NCI-H524 treated with DMSO at 0.1 percent for 48 hours (cell line): ENCODE data around the gene CELF6.

Experiments
- DNase-seq: peaks from one replicate; lab custom pipeline; 2025; lab: John Stamatoyannopoulos, UW

CELF6 gene

DNA sequence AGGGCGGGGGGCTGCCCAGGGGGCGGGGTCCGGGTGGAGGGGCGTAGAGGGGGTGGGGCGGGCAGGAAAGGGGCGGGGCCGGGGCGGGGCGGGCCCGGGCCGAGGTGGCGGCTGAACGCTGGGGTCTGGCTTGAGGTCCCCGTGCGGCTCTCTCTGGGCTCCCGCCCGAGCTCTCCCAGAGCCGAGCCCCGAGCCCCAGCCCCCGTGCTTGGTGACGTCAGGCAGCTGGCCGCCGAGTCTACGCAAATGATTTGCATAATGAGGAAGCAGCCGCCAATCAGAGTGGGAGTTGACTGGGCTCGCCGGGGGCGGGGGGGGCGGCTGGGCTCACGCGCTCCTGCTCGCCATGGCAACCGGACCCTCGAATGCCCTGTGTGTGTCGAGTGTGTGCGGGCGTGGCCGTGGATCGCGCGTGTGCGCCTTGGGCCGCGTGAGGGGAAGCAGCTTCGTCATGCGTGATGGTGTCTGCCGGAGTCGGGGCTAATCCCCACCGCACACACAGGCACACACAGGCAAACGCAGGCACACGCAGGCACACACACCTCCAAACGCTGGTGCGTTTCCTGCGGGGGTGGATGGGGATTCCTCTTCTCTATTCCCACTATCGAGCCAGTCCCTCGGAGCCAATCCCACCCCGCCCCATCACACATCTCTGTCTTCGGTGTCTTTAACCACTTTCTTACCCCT lies at the start of gene CELF6:
CELF6 (minus strand) TSS at position 173 of the 687 bp plus-strand sequence. CDS start 283 bp downstream, outside the sequence.
- DNase-seq = peak; percentile 87

DNA sequence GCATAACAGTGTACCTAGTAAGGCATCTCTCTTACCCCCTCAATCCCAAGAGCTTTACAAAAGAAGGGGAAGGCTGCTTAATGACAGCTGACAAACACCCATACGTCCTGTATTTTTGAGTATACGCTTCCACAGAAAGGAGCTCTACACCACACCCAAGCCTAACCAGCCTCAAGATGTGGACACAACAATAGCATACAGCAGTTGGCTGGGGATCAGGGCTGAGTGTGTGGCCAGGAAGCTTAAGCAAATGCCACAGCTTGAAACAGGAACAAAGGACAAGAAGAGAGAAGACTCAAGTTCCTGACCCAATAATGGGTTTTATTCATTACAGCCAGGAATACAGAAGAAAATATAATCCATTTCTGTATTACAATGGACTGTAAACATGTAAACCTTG lies 48.9 kb upstream of the CELF6 start:
- DNase-seq = no peak

DNA sequence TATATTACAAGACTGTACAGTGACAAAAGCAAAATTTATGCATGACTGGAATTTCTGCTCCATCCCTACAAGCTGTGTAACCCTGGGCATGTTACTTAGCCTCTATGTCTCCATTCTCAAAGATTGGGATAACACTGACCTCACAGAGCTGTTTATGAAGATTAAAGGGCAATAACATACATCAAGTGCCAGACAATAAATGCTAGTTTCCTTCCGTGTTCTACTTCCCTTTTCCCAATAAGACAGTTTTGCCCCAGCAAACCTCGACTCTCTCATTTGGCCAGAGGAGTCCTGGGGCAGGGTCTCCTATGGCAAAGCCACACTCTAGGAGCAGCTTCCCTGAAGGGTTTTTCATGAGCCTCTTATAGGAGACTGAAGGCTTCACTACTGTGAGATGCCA lies 48.4 kb upstream of the CELF6 start:
- no peak for DNase-seq

- DNase-seq = no peak
Measured at GRCh38 chr15:72365844-72366243, 45.9 kb upstream of the CELF6 start.

DNA sequence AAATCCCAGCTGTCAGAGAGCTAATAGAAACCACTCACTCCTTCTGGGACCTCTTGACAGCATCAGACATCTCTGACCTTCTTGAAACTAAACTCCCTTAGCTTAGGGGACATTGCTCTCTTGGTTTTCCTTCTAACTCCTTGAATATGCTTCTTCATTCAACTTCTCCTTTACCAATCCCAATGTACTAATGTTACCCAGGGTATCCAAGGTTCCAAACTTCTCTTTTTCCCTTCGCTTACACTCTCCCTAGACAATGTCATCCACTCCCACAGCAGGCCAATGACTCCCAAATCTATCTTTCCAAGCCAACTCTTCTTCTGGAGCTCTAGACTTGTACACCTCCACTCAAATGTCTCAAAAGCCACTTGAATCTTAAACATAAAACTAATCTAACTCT lies 41.2 kb upstream of the CELF6 start:
- no peak for DNase-seq

DNA sequence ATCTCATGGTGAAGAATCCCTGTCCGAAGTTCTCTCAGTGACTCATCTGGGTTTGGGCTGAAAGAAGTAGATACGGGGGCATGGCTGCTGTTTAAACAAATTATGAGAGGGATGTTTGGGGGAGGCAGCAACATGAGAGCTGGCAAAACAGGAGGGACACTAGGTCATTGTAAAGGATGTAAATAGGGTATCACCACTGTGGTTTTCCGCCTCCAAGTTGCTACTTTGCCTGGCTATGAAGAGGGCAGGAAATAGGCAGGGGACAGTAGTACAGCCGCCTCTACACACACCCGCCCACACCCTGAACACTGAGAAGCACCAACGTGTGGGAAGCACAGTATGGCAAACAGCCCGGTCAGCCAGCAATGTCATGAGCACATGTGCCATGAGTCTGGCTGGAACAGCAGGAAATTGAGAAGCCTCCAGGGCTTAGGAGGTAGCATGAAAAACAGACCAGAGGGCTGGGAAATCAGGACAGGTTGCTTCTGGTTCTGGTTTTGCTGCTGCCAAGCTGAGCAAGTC lies 38.8 kb upstream of the CELF6 start:
- no peak for DNase-seq

DNA sequence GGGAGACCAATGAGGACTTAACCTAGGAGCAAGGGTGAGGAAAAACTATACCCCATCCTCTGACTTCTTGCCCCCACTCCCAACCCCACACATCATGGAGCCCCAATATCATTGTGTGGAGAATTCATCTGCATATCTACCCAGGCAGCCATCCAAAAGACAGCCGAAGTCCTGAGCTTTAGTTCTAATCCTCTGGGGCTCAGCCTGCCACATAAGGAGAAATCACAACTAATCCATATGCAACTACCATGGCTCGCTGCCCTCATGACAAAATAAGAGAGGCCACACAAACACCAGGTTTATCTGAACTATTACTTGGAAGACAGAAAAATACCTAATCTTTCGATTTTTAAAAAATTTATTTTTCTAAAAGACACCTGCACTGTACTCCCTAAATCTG lies 38.2 kb upstream of the CELF6 start:
- DNase-seq = no peak

GRCh38 chr15:72354496-72354895 lies 34.5 kb upstream of the CELF6 start:
- DNase-seq = no peak

DNA sequence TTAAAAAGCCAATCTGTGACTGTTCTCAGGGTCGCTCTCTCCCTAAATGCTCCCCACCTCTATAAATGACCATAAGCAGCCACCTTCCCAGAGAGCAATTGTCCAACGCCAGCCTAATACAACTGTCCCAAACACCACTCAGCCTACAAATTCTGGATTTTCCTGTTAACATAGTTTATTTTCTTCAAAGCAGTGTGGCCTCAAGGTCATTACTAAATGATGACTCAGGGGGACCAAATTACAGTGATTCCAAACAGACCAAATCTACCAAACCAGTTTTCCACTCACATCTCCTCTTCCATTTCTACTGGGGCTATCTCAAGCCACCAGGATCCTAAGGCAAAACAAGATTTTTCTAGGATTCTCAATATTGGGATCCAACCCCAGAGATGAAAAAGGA lies 33.3 kb upstream of the CELF6 start:
- no peak for DNase-seq

GRCh38 chr15:72345806-72346205 lies 25.8 kb upstream of the CELF6 start:
- no peak for DNase-seq

DNA sequence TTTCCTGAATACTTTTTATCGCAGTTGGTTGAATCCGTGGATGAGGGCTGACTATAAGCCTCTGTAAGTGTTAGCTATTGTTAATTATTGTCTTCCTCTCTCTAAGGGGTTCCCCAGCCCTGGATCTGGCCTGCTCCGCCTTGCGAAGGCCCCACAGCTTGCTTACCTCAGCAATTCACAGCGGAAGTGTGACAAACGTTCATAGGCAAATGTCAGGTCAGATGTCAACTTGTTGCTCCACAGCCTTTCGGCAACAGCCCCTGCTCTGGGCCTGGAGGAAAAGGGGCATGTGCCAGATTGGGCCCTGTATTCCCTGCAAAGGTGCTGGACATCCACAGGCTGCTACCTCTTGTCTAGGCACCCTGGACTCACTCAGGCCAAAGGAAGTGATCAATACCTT lies 25.3 kb upstream of the CELF6 start:
- DNase-seq = no peak

DNA sequence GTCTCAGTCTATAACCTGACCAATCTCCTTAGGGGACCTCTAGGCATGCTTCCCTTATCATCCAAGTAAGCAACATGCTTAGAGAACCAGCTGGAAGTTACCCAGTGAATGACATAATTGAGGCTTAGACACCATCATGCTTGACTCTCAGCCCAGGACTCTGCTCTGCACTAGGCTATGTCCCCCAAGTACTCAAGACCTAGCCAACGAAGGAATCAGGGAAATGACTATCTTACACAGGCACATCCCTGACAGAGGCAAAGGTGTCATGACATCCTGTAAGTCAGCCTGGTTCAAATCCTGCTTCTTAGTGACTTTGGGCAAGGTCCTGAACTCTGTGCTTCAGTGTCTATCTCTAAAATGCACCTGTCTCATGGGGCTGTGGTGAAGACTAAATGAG lies 24.6 kb upstream of the CELF6 start:
- DNase-seq = no peak

DNA sequence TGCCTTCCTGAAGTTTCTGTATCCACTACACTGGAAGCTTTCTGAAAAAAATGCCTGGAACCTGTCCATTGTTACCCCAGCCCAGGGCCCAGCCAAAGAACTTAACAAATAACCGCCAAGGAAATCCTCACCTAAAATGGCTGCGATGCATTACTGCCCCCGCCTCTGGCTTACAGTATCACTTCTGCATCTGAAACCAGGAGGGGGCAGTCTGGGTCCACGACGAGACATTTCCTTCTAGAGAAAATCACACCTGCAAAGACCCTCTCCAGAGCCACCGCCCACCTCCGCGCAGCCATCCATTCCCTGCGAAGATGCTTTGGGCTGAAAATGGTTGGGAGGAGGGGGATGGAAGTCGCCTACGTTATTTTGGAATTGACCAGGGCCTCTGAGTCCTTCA lies 22.4 kb upstream of the CELF6 start:
- peak; percentile 36 for DNase-seq

GRCh38 chr15:72341361-72341760 lies 21.4 kb upstream of the CELF6 start:
- DNase-seq = no peak

DNA sequence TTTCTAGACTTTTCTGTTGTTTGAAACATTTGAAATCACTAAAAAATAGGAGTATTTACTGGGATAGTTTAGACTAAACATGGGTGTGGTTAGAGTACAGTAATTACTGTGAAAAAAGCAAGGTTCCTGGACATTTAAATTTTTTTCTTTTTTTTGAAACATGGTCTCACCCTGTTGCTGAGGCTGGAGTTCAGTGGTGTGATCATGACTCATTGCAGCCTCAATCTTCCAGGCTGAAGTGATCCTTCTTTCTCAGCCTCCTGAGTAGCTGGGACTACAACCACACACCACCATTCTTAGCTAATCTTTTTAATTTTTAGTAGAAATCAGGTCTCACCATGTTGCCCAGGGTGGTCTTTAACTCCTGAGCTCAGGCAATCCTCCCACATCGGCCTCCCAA lies 20.4 kb upstream of the CELF6 start:
- no peak for DNase-seq

- DNase-seq = peak; percentile 7
Measured at GRCh38 chr15:72339777-72340177, 19.8 kb upstream of the CELF6 start.

GRCh38 chr15:72338617-72339321 lies 18.8 kb upstream of the CELF6 start:
- DNase-seq = no peak

DNA sequence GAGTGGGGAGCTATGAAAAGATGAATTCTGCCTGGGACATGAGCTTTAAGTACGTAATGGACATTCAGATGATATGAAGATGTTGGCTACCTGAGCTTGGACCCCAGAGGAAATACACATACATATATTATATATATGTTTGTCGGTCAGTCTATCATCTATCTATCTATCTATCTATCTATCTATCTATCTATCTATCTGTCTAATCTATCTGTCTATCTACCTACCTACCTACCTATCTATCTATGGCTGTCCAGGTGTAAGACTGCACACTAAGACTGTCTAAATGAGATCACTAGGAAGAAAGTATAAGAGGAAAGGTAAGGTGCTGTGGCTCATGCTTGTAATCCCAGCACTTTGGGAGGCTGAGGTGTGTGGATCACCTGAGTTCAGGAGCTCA lies 18.2 kb upstream of the CELF6 start:
- DNase-seq = no peak

DNA sequence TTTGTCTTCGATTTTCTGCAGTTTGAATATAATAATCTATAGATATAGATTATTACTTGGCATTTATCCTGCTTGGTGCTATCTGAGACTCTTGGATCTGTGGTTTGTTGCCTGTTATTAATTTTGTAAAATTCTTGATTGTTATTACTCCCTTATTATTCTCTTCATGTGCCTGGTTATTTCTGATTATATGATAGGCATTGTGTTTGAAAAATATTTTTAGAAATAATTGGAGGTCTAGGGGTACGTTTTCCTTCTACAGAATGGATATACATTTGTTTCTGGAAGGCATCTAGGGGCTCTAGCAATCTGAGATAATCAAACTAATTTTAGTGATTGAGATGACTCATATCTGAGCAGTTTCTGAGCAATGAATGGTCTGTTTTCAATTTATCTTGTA lies 14.9 kb upstream of the CELF6 start:
- DNase-seq = no peak

- no peak for DNase-seq
Measured at GRCh38 chr15:72331021-72331420, 11.1 kb upstream of the CELF6 start.

- DNase-seq = no peak
Measured at GRCh38 chr15:72323752-72324151, 3.8 kb upstream of the CELF6 start.

GRCh38 chr15:72319360-72319984 lies 485 bp downstream of the CELF6 start:
- no peak for DNase-seq

GRCh38 chr15:72318408-72318942 lies 1.5 kb downstream of the CELF6 start:
- no peak for DNase-seq
